Inflammatory macrophage treated with lipopolysaccharide for 1 hour (primary cell): ENCODE data around the gene SGTA.

ENCODE experiments used
- DNase-seq, 2 donors: peaks; one replicate each; pipeline ENCODE4 v3.0.0-alpha.2; 2020 to 2022

SGTA gene

DNA sequence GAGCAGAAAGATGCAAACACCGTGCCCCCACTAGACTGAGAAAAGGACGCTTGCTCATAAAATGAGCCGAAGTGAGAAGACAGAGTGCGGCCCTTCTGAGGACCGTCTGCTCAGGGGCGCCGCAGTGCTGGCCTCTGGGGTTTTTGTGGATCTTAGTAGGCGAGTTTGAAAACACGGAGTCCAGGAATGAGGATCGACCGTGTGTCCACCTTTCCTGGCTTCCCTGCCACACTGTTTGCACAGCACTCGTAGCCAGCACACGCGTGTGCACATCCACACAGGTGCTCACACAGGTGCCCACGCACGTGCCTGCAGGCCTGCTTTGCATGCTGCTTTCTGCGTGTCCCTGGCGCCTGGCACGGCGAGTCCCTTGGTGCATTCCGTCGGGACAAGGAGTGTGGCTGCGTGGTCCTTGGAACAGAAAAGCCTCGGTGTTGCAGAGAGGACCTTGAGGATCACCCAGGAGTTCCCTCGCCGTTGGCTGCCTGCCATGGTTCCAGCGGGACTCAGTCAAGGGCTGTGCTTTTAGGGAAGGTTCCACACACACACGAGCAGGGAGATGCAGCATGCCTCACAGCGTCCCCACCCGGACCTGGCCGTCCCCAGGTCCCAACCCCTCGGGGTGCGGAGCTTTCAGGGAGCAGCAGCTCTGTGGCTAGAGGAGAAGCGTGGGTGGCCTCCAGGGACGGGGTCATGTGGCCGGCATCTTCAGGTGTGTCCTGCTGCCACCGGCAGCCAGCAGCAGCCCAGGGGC lies 26.5 kb upstream of the SGTA start:
- DNase-seq: no peak

DNA sequence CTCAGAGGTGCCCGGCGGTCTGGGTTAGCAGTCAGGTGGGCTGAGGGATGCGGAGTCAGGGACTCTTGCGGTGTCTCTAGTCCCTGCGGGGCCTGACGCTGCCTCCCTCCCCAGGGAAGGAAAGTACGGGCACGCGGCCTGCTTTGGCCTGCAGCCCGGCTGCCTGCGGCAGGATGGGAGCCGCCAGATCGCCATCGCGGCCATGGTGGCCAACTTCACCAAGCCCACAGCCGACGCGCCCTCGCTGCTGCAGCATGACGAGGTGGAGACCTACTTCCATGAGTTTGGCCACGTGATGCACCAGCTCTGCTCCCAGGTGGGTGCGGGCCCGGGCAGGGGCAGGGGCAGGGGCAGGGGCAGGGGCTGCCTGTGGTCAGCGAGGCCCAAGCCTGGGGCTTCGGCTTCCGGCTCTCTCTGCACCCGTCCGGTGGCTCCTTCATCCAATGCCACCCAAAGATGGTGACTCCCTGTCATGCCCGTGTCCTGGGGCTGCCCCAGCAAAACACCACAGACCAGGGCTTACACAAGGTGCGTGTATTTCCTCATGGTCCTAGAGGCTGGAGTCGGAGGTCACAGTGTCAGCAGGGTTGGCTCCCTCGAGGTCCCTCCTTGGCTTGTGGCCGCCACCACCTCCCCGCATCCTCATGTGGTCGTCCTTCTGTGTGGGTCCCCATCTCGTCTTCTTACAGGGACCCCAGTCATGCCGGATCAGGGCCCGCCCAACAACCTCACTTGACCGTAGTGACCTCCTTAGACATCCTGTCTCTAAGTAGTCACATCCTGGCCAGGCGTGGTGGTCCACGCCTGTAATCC lies 25.3 kb upstream of the SGTA start:
- no peak for DNase-seq

DNA sequence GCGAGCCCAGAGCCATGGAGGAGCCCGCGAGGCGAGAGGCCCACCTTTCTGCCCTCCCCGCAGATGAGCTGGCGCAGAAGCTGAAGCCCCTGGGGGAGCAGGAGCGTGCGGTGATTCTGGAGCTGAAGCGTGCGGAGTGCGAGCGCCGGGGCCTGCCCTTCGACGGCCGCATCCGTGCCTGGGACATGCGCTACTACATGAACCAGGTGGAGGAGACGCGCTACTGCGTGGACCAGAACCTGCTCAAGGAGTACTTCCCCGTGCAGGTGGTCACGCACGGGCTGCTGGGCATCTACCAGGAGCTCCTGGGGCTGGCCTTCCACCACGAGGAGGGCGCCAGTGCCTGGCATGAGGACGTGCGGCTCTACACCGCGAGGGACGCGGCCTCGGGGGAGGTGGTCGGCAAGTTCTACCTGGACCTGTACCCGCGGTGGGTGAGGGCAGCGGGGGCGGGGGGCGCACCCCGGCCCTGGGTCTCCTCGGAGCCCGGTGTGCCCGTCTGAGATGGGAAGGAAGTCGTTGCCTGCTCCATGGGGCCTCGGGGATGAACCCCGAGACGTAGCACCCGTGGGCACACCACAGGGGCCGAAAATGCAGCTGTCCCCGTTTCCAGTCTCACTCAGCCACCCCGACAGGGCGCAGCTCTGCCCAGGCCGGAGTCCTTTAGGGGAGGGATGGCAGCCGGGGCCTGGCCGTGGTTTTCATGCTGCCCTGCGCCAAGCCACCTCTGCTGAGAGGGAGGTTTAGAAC lies 24.5 kb upstream of the SGTA start:
- DNase-seq: no peak

DNA sequence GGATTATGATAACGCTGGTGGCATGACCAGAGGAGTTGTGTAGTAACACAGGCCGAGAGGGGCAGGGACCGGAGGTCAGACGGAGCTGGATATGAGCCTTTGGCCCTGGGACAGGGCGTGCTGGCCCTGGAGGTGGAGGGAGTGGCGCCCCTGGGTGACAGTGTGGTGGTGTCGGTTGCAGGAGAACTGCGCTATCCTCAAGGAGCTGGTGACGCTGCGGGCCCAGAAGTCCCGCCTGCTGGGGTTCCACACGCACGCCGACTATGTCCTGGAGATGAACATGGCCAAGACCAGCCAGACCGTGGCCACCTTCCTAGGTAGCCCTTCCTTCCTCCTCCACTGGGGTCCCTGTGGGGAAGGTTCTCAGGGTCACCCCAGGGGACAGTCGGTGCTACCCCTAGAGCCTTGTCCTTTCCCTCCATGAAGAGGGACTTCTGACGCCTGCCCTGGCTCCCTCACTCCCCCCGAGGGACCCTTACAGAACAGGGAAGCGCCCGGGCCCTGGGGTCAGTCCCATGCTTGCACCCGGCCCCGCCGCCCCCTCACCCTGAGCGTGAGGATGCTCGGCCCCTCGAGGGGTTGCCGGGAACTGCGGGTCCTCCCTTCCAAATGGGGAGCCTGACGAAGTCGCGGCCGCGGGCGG lies 23.8 kb upstream of the SGTA start:
- no peak for DNase-seq

DNA sequence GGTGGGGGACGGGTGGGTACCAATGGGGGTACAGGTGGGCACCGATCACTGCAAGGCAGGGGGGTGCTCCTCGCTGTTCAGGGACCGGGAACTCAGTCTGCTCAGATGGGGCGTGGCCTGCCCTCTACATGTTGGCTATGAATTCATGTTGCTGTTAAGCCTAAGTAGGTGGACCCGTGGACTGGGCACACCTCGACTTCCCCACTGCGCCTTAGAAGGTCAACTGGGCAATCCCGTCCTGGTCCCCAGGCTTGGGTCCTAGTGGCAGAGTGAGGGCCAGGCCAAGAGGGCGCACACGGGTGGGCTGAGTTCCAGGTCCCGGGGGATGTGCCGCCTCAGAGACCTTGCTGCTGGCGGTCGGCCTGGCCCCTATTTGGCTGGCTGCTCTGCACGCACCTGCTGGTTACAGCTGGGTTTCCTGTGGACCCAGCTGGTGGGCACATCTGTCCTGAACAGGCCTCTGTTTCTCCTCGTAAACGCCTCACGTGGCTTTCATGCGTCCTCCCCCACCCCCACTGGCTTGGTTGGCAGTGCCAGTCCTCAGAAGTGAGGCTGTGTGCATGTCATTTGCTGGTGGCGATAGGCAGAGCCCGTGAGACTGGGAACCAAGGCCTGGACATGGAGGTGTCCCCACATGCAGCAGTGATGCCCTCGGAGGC lies 23.0 kb upstream of the SGTA start:
- DNase-seq: no peak

DNA sequence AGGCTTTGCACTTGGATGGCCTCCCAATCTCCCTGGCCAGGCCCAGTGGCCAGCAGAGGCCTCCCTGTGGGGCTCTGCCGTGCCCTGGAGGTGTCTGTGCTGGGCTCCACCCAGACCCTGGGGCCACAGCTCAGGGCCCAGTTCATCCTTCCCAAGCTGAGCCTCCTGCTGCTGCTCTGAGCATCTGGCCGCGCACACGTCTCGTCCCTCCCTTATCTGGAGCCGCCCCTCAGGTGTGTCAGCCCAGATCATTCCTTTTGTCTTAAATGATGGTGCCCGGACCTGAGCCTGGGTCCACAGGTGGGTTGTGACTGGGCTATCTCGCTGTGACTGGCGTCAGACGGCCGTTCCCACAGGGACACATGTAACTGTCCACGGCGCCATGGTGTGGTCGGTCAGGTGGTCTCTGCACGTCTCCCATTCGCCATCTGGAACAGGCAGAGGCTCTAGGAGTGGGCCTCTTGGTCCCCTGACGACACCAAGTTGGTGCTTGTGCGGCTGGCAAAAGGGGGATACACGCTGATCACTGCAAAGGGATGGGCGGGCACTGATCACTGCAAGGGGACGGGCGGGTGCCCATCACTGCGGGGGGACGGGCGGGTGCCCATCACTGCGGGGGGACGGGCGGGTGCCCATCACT lies 22.3 kb upstream of the SGTA start:
- DNase-seq: no peak

DNA sequence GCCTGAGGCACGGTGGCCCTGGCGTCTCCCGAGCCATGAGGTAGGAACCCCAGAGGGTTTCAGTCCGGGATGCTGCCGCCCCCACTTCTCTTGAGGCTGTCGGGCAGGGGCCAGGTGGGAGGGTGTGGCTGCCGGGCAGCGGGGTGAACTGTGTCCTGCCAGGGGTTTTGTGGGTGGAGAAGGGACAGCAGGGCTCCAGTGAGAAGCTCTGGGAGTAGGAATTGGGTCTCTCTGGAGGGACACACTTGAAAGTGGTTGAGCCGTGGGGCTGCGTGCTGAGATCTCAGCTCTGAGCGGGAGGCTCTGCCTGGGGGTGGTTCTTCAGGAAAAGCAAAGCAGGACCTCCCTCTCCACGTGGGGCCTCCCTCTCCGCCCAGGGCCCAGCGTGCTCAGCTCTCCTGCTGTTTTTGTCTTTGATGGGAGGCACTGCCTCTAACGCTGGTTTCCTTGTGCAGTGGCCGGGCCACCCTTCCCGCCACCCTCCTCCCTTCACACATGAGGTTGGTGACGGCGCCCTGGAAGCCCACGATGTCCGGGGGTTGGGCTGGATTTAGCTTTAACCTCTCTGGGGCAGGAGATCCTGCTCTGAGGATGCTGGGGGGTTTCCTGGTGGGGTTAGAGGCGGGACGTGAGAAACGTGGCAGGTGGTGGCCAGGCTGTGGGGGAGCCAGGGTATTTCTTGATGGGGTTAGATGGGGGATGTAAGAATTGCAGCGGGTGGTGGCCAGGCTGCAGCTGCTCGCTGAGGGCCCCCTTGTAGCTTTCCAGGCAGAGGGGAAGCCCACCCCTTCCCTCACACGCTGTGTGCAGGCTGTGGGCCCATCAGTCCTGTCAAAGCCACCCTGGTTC lies 21.3 kb upstream of the SGTA start:
- no peak for DNase-seq

DNA sequence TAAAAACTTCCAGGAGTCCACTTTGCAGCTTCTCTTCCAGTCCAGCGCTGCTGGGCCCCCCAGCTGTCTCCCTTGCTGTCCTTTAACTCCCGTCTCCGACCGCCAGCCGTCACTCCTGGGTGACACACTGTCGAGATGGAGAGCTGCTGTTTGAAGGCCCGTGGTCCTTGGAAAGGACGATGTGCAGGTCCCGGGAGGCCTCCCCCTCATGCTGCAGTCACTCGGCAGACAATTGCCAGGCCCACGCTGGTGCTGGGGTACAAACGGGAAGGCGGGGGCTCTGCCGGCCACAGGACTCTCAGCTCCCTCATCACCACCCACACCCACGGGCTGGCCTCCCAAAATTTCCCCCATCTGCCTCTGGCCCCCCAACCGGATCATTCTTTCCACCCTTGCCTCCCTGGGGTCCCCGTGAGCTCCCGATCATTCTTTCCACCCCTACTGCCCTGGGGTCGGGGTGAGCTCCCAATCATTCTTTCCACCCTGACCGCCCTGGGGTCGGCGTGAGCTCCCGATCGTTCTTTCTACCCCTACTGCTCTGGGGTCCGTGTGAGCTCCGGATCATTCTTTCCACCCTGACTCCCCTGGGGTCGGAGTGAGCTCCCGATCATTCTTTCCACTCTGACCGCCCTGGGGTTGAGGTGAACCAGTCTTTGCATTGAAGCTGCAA lies 20.5 kb upstream of the SGTA start:
- no peak for DNase-seq

DNA sequence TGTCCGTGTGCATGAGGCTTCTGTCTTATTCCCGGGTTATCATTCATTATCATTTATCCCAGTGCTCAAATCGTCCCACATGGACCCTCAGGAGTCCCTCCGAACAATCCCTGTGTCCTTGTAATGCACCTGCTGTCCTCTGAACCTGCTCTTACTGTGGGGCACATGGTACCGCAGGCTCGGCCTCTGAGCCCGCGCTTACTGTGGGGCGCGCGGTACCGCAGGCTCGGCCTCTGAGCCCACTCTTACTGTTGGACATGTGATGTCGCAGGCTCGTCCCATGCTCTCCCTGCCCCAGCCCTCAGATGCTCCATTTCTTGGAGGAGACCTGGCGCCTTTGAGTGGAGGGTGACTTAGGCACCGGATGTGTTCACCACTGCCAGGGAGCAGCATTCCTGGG lies 19.8 kb upstream of the SGTA start:
- no peak for DNase-seq

DNA sequence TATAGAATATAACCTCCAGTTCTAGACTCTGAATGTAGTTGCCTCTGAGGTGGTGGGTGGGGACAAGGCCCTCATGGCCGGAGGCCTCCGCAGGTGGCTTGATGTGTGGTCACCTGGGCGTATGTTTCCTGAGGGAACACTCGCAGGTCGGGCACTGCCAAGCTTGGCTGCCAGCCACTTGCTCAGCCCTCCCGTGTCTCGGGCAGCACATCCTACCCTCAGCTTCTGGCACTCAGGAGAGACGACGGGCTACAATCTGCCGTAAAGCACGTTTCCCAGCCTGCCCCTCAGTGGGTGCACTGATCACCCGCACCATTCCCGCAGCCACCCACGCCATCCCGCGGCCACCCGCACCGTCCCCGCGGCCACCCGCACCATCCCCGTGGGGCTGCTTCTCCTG lies 17.4 kb upstream of the SGTA start:
- DNase-seq: no peak

DNA sequence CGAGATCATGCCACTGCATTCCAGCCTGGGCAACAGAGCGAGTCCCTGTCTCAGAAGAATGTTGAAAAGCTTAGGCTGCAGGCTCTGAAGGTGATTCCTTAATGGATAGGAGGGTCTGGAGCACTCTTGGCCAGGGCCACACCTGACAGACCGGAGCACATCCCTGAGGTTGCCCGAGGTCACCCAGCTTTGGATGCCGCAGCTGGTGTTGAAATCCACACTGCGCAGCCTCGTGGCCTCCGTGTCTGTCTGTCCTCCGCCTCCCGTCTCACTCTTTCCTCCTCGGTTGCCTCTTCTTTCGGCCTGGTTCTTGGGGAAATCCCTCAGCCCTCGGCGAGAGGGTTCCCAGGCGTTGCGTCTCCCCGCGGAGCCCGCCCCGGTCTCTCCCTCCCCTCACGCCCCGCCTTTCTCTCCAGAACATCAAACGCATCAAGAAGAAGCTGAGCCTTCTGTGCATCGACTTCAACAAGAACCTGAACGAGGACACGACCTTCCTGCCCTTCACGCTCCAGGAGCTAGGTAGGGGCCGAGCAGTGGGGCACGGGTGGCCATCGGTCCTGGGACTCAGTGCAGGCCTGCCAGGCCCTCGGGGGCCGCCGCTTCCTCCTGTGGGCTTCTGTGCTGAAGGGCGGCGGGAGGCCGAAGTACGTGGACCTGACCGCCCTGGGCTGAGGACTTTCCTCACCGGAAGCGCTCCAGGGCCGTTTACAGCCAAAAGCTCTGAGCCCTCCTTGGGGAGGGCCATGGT lies 16.4 kb upstream of the SGTA start:
- no peak for DNase-seq

DNA sequence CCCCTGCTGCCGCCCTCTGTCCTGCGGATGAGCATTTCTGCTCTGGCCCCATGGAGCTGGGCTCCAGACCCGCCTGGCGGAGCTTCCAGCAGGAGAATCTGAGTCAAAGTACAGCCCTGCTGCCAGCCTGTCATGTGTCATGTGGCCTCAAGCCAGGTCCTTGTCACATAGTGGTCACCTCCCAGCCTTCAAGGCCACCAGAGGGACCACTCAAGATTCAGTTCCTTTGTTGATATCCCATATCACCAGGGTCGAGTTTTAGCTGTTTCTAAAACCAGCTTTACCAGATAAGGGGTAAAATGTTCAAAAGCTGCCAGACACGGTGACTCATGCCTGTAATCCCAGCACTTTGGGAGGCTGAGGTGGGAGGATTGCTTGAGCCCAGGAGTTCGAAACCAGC lies 15.7 kb upstream of the SGTA start:
- no peak for DNase-seq

DNA sequence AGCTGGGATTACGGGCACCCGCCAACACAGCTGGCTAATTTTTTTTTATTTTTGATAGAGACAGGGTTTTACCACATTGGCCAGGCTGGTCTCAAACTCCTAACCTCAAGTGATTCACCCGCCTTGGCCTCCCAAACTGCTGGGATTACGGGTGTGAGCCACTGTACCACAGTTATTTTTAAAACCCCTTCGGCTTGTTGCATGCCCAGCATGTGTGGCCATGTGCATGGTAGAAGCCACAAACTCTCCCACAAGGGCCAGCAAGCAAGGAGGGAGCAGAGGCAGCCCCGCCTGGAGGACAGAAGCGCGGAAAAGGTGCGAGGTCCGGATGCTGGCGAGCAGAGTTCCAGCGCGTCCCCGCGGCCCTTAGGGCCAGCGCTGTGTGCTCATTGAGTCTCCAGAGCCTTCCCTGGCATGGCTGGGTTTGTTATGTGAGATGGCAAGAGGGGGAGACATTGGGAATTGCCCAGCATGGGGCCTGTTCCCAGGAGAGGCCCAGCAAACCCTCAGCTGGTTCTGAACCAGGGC lies 15.1 kb upstream of the SGTA start:
- no peak for DNase-seq

DNA sequence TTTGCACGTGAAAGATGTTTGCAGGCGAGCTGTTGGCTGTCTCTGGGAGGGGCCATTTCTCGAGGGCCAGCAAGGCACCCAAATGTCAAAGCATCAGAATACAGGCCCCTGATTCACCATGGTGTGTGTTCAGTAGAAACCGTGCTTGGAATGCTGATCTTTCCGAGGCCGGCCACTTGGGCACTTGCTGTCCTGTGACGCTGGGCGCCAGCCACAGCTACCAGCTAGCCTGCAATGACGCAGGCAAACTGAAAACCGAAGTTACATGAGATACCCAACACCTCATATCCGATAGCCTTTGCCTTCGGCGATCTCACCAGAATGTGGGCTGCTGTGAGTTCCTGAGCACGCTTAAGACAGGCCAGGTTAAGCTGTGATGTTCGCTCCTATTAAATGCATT lies 14.2 kb upstream of the SGTA start:
- no peak for DNase-seq

DNA sequence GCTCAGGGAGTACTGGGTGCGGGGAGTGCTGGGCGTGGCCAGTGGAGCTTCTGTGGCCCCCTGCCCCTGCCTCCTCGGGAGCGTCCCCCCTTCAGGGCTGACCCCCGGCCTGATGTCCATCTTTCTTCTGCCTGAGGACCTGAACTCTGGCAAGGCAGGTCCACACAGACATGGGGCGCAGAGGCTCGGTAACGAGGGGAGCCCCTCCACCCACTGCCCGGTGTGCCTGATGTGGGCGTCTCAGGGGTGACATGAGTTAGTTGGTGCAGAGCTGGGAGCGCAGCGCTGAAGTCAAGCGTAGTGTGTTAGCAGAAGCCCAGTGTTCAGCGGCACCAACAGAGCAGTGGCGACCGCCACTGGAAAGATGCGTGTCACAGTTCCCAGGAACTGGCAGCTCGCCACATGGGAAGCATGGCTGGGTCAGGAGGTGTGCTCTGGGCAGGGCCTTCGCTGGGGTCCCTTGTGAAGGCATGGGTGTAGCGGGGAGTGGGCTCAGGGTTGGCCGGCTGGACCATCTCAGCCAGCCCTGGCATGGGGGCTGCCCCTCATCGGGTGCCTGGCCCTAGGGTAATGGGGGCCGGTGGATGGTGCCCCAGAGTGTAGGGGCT lies 13.7 kb upstream of the SGTA start:
- no peak for DNase-seq

DNA sequence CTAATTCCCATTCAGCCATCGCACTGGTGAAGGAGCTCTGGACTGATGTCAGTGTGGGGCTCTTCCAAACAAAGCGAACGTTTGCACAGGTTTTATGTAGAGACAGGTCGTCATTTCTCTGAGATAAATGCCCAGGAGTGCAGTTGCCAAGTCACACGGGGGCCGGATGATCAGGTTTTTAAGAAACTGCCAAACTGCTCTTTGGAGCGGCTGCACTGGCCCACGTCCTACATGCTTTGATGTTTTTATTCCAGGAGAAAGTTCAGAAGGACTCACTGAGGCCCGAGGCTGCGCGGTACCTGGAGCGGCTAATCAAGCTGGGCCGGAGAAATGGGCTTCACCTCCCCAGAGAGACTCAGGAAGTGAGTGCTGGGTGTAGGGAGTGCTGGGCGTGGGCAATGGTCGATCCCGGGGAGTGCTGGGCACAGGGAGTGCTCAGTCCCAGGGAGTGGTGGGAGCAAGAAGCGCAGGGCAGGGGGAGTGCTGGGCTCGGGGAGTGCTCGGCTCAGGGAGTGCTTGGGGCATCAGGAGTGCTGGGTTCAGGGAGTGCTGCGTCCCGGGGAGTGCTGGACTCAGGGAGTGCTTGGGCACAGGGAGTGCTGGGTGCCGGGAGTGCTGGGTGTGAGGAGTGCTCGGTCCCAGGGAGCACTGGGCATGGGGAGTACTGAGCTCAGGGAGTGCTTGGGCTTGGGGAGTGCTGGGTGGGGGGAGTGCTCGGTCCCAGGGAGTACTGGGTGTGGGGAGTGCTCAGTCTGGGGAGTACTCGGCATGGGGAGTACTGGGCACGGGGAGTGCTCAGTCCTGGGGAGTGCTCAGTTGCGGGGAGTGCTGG lies 13.0 kb upstream of the SGTA start:
- DNase-seq: no peak

DNA sequence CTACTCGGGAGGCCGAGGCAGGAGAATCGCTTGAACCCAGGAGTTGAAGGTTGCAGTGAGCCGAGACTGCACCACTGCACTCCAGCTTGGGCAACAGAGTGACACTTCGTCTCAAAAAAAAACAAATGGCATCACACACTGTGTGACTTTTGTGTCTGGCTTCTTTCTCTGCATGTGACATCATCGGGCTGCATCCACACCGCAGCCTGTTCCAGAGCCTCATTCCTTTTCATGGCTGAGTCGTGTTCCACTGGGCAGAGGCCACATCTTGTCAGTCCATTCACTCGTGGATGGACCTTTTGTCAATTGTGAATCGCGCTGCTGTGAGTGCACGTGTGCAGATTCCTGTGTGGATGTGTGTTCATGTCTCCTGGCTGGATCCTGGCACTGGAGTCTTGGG lies 10.5 kb upstream of the SGTA start:
- no peak for DNase-seq

DNA sequence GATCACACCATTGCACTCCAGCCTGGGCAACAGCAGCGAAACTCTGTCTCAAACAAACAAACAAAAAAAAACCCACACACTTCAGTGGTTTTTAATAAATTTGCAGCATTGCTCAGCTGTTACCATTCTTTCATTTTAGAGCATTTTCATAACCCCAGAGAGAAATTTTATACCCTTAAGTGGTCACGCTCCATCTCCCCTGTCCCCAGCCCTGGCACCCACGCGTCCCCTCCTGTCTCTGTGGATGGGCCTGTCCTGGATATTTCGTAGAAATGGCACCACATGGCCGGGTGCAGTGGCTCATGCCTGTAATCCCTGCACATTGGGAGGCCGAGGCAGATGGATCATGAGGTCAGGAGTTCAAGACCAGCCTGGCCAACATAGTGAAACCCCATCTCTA lies 10.1 kb upstream of the SGTA start:
- DNase-seq: no peak
